ENCODE results near the gene ZMAT5. TPM values are rescaled to one million over a fixed set of nuclear protein-coding genes. Genes with fewer than 3 reads are reported as not detected.

ZMAT5 gene
- total RNA-seq, 1 donor from 2014 or later, result 18.3 TPM

GRCh38 chr22:29798318-29798717, 31.5 kb upstream of the ZMAT5 start:
- H3K9me3 ChIP-seq, result no peaks in the 10 kb centered on the region
- peaks cover 77% of the 10 kb centered on the region for H3K36me3 ChIP-seq
- ATAC-seq (no peak), DNase-seq (no peak)
- no peaks in the 10 kb centered on the region for H3K27me3 ChIP-seq (ENCODE audit: low read depth)
- peaks cover 51% of the 10 kb centered on the region for H3K4me1 ChIP-seq
- TF ChIP-seq, protein P1, sequence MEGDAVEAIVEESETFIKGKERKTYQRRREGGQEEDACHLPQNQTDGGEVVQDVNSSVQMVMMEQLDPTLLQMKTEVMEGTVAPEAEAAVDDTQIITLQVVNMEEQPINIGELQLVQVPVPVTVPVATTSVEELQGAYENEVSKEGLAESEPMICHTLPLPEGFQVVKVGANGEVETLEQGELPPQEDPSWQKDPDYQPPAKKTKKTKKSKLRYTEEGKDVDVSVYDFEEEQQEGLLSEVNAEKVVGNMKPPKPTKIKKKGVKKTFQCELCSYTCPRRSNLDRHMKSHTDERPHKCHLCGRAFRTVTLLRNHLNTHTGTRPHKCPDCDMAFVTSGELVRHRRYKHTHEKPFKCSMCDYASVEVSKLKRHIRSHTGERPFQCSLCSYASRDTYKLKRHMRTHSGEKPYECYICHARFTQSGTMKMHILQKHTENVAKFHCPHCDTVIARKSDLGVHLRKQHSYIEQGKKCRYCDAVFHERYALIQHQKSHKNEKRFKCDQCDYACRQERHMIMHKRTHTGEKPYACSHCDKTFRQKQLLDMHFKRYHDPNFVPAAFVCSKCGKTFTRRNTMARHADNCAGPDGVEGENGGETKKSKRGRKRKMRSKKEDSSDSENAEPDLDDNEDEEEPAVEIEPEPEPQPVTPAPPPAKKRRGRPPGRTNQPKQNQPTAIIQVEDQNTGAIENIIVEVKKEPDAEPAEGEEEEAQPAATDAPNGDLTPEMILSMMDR (IDR thresholded peaks at IDR 0.05), result no peak
- no peak overlapping the region for H3K4me3 ChIP-seq
- peak overlapping the region; percentile 81 for H3K27ac ChIP-seq
- intact Hi-C loops (cut with DNase I), result no loop called here

- peaks cover 51% of the 10 kb centered on the region for H3K4me1 ChIP-seq
- H3K27me3 ChIP-seq (ENCODE audit: low read depth), result no peaks in the 10 kb centered on the region
- TF ChIP-seq, protein P1 (IDR thresholded peaks at IDR 0.05), result no peak
- DNase-seq (no peak), ATAC-seq (peak in 1 of 2 donors; percentile 10)
- H3K4me3 ChIP-seq, result no peak overlapping the region
- no peaks in the 10 kb centered on the region for H3K9me3 ChIP-seq
- peaks cover 77% of the 10 kb centered on the region for H3K36me3 ChIP-seq
- intact Hi-C loops (cut with DNase I), result no loop called here
- H3K27ac ChIP-seq, result no peak overlapping the region
These were observed 30.5 kb upstream of the ZMAT5 start for GRCh38 chr22:29797351-29797750.

DNA sequence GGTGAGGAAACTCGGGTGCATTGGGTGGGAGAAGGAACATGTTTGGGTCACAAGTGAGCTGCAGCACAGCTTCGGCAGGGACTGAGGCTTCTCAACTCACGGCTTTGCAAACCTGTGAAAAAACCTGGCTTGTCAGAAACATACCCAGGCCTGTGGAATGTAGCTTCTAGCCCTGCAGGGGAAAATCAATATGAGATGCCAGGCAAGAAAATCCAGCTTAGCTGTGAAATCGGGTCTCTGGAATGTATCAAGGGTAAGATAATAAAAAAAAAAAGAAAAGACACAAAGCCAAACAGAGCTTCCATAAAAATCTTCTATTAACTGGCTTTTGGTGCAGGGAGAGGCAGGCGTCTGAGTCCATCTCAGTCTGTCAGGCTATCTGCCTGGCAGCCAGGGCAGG, 28.9 kb upstream of the ZMAT5 start:
- intact Hi-C loops (cut with DNase I), result no loop called here
- H3K36me3 ChIP-seq, result peaks cover 80% of the 10 kb centered on the region

GRCh38 chr22:29793396-29793795, 26.6 kb upstream of the ZMAT5 start:
- TF ChIP-seq, protein P1 (IDR thresholded peaks at IDR 0.05), result no peak
- ATAC-seq, result no peak
- H3K27ac ChIP-seq, result no peak overlapping the region
- no peak overlapping the region for H3K4me3 ChIP-seq
- intact Hi-C loops (cut with DNase I), result no loop called here
- H3K4me1 ChIP-seq, result peaks cover 19% of the 10 kb centered on the region
- peaks cover 91% of the 10 kb centered on the region for H3K36me3 ChIP-seq
- no peaks in the 10 kb centered on the region for H3K27me3 ChIP-seq (ENCODE audit: low read depth)
- DNase-seq, result no peak
- no peaks in the 10 kb centered on the region for H3K9me3 ChIP-seq

More for the DNA sequence above, 28.9 kb upstream of the ZMAT5 start:
- no peaks in the 10 kb centered on the region for H3K9me3 ChIP-seq
- TF ChIP-seq, protein P1 (IDR thresholded peaks at IDR 0.05), result no peak
- DNase-seq (no peak), ATAC-seq (no peak)
- no peak overlapping the region for H3K4me3 ChIP-seq
- H3K27me3 ChIP-seq (ENCODE audit: low read depth), result no peaks in the 10 kb centered on the region
- peaks cover 40% of the 10 kb centered on the region for H3K4me1 ChIP-seq
- no peak overlapping the region for H3K27ac ChIP-seq

GRCh38 chr22:29790061-29790460, 23.3 kb upstream of the ZMAT5 start:
- Histone ChIP-seq H3K27ac (no peak overlapping the region), H3K4me3 (no peak overlapping the region), H3K27me3 (ENCODE audit: low read depth) (no peaks in the 10 kb centered on the region), H3K4me1 (peaks cover 6% of the 10 kb centered on the region), H3K9me3 (no peaks in the 10 kb centered on the region), H3K36me3 (peaks cover 77% of the 10 kb centered on the region)
- intact Hi-C loops (cut with DNase I), result no loop called here
- no peak for ATAC-seq
- TF ChIP-seq, protein P1 (IDR thresholded peaks at IDR 0.05), result no peak
- DNase-seq, result no peak

Measured in lower lobe of right lung (tissue), 2 donors.